Spleen (tissue), 11 donors: ENCODE data around the gene ATP6V0E1. TPM values are rescaled to one million over a fixed set of nuclear protein-coding genes. Genes with fewer than 3 reads are reported as not detected.
"Not testable (repeated sequence)": the region's sequence is repeated elsewhere in the genome, so short reads cannot be mapped to it uniquely, and the experiment has no call there.

Source experiments
- DNase-seq: peaks from one replicate; pipeline ENCODE4 v3.0.0-alpha.2; 2020
- H3K27ac ChIP-seq, 8 donors: fragments of 200-600 bp; sonication (generic) in 7 of 8; 1 replicate in 4 of 8; 2 replicates in 4 of 8; pipeline versions ENCODE4 v1.5.0 to v1.8.0; 2016 to 2021; ENCODE audit warnings: inconsistent platforms in 4 of 8, mild to moderate bottlenecking in 4 of 8, moderate library complexity in 1 of 8
- H3K27me3 ChIP-seq, 7 donors: fragments of 200-600 bp; sonication (generic) in 6 of 7; replicated peaks in 1 of 7; 1 replicate in 4 of 7; 2 replicates in 3 of 7; pipeline versions ENCODE4 v1.5.0 to v1.8.0; 2016 to 2021; ENCODE audit warnings: inconsistent platforms in 3 of 7, mild to moderate bottlenecking in 1 of 7
- H3K36me3 ChIP-seq, 6 donors: fragments of 200-600 bp; sonication (generic) in 5 of 6; 1 replicate in 4 of 6; 2 replicates in 2 of 6; pipeline versions ENCODE4 v1.5.0 to v1.8.0; 2016 to 2021; ENCODE audit warnings: inconsistent platforms in 2 of 6
- H3K4me1 ChIP-seq, 6 donors: fragments of 200-600 bp; sonication (generic) in 5 of 6; 1 replicate in 3 of 6; 2 replicates in 3 of 6; pipeline versions ENCODE4 v1.5.0 to v1.8.0; 2016 to 2021; ENCODE audit warnings: inconsistent platforms in 3 of 6
- H3K4me3 ChIP-seq, 8 donors: fragments of 200-600 bp; sonication (generic) in 7 of 8; 1 replicate in 4 of 8; 2 replicates in 4 of 8; pipeline versions ENCODE4 v1.5.0 to v1.8.0; 2016 to 2021; ENCODE audit warnings: inconsistent platforms in 4 of 8, mild to moderate bottlenecking in 4 of 8, moderate library complexity in 2 of 8
- H3K9me3 ChIP-seq, 8 donors: fragments of 200-600 bp; sonication (generic) in 7 of 8; 1 replicate in 4 of 8; 2 replicates in 4 of 8; pipeline versions ENCODE4 v1.5.0 to v1.8.0; 2016 to 2021; ENCODE audit warnings: inconsistent platforms in 4 of 8
- POLR2A ChIP-seq, 3 donors: fragments of 450-650 bp; IDR thresholded peaks; one replicate each; pipeline ENCODE4 v1.5.1; 2017; ENCODE audit warnings: antibody characterized with exemption in 3 of 3, mild to moderate bottlenecking in 1 of 3
- POLR2AphosphoS5 ChIP-seq, 3 donors: sonication (generic); formaldehyde crosslinking; IDR thresholded peaks; one replicate each; pipeline ENCODE4 v1.5.1; 2017; ENCODE audit warnings: antibody characterized with exemption in 3 of 3
- WGBS, 5 donors: extraction: QIAGEN DNeasy Blood & Tissue Kit in 3 of 5; methylation state at CpG; one replicate each; pipeline versions ENCODE4 v1.1.5 to v1.1.7; 2013 to 2018; 5-methylcytosine and 5-hydroxymethylcytosine counted together
- intact Hi-C: fragments of 100-400 bp; cut with DNase I; formaldehyde crosslinking; loops from one replicate; pipeline ENCODE4 v1.15.0; 2023; ENCODE audit warnings: low total_unique reads
- polyA plus RNA-seq, 3 donors: library from polyadenylated mRNA; stranded (reverse); fragments of 200-250 nt; gene quantifications; one replicate each; pipeline ENCODE4 v1.2.1, GENCODE V29; 2013
- small RNA-seq, 4 donors: library from RNA; depleted of rRNA; stranded (forward); fragments of <200 nt; gene quantifications; one replicate each; pipeline ENCODE3, GENCODE V24; 2016
- total RNA-seq, 7 donors: library from RNA; depleted of rRNA in 3 of 7; stranded (reverse); fragments of >200 nt in 3 of 7; fragmentation: NEBNext Ultra II Directional in 4 of 7; extraction: Animal tissue kit (Norgen Biotek cat#: 25700) in 4 of 7; gene quantifications; one replicate each; pipeline versions ENCODE4 v1.1.0 to v1.2.1, GENCODE V29; 2016 to 2021
- TF ChIP-seq, protein P1 (sequence below), 11 experiments: fragments of 200-600 bp in 7 of 11; fragments of 450-650 bp in 4 of 11; sonication (generic) in 4 of 11; IDR thresholded peaks in 8 of 11; conservative IDR thresholded peaks in 3 of 11; 1 replicate in 7 of 11; 2 replicates in 4 of 11; pipeline versions ENCODE4 v1.4.0 to v1.8.0; 2016 to 2021; ENCODE audit warnings: antibody characterized with exemption in 11 of 11, inconsistent platforms in 4 of 11, mild to moderate bottlenecking in 1 of 11
- donor health status: healthy with polysubstance abuse.
- donor health status: DM: no; HTN: no; CAD: no; lungs with moderate emphysema.
- donor health status: DM: no; HTN: no; CAD: no.
- donor health status: Bipolar disorder and iron deficiency.
- donor health status: healthy.
- donor health status: DM: no; HTN: no; CAD: no.
- donor health status: DM: yes; HTN: yes; CAD: no.

The ATP6V0E1 gene
- total and polyA plus RNA-seq, 10 donors, result 185 to 314 (median 212) TPM

DNA sequence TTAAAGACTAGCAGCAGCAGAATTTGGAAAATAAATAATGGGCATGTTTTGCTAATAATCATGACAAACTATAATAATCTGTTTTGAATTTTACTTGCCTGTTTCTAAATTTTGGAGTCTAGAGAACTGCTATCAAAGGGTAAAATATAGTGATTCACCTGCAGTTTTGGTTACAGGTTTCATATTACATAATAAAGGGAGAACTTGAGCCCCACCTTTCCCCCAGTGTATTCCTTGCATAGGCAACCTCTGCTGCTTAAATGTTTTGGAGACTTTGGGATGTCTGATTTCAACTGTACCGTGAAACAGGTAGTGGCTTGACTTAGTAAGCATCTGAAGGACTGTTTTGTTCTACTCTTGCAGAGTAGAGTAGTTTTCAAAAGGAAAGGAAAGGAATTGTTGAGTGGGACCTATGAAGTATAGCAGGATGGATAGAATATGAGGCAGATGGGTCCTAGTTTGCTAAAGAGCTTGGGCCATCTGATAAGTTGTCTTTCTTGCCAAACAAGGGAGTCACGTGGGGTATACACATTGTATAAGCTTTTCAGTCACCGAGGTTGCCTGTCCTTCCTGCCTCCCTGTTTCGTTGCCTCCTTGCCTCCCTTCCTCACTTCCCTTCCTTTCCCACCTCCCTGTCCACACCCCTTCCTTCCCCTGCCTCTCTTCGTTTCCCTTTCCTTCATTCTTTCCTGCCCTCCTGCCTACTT is 91.7 kb downstream of the ATP6V0E1 start:
- intact Hi-C loops, result no loop called here
- TF ChIP-seq POLR2AphosphoS5 (IDR thresholded peaks at IDR 0.05), result no peak
- H3K27me3 ChIP-seq, result no peaks in the 10 kb centered on the region
- H3K27ac ChIP-seq, result no peak overlapping the region
- no peak overlapping the region for H3K4me3 ChIP-seq
- no peak for DNase-seq
- H3K9me3 ChIP-seq, result peaks cover 0 to 8% (median 0%) of the 10 kb centered on the region in 8 donors
- 66 to 92% (median 79%) methylated on average over 5 of the region's 5 CpGs for WGBS, 5 donors
- peaks cover 0 to under 1% (median 0%) of the 10 kb centered on the region in 6 donors for H3K36me3 ChIP-seq
- H3K4me1 ChIP-seq, result peaks cover 0 to 95% (median 37%) of the 10 kb centered on the region in 6 donors

- 89 to 94% (median 93%) methylated on average over 5 of the region's 5 CpGs for WGBS, 5 donors
- no peak for DNase-seq
- TF ChIP-seq POLR2A (IDR thresholded peaks at IDR 0.05) (no peak), POLR2AphosphoS5 (IDR thresholded peaks at IDR 0.05) (no peak)
- TF ChIP-seq, protein P1, sequence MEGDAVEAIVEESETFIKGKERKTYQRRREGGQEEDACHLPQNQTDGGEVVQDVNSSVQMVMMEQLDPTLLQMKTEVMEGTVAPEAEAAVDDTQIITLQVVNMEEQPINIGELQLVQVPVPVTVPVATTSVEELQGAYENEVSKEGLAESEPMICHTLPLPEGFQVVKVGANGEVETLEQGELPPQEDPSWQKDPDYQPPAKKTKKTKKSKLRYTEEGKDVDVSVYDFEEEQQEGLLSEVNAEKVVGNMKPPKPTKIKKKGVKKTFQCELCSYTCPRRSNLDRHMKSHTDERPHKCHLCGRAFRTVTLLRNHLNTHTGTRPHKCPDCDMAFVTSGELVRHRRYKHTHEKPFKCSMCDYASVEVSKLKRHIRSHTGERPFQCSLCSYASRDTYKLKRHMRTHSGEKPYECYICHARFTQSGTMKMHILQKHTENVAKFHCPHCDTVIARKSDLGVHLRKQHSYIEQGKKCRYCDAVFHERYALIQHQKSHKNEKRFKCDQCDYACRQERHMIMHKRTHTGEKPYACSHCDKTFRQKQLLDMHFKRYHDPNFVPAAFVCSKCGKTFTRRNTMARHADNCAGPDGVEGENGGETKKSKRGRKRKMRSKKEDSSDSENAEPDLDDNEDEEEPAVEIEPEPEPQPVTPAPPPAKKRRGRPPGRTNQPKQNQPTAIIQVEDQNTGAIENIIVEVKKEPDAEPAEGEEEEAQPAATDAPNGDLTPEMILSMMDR (IDR thresholded peaks at IDR 0.05 in 8 of 11, conservative IDR thresholded peaks at IDR 0.05 in 3 of 11), result no peak
- Histone ChIP-seq H3K4me1 (peaks cover 0 to 94% (median 34%) of the 10 kb centered on the region in 6 donors), H3K27me3 (no peaks in the 10 kb centered on the region), H3K36me3 (peaks cover 0 to 8% (median 6%) of the 10 kb centered on the region in 6 donors), H3K27ac (no peak overlapping the region), H3K9me3 (peaks cover 0 to 8% (median 0%) of the 10 kb centered on the region in 8 donors), H3K4me3 (no peak overlapping the region)
- intact Hi-C loops, result no loop called here
Measured at GRCh38 chr5:173075970-173076369, 92.4 kb downstream of the ATP6V0E1 start.

- H3K4me3 ChIP-seq, intact Hi-C loops, H3K27ac ChIP-seq, H3K9me3 ChIP-seq, H3K27me3 ChIP-seq, DNase-seq: not testable (repeated sequence)
- Histone ChIP-seq H3K36me3 (peaks cover 0 to 13% (median 10%) of the 10 kb centered on the region in 6 donors), H3K4me1 (peaks cover 0 to 89% (median 31%) of the 10 kb centered on the region in 6 donors)
- WGBS, 5 donors, result 94 to 97% (median 95%) methylated on average over 4 of the region's 4 CpGs
Measured at GRCh38 chr5:173076471-173076870, 92.9 kb downstream of the ATP6V0E1 start.

- intact Hi-C loops, result no loop called here
- TF ChIP-seq POLR2A (IDR thresholded peaks at IDR 0.05), result no peak
- TF ChIP-seq POLR2AphosphoS5 (IDR thresholded peaks at IDR 0.05), result no peak
- TF ChIP-seq, protein P1 (IDR thresholded peaks at IDR 0.05 in 8 of 11, conservative IDR thresholded peaks at IDR 0.05 in 3 of 11), result no peak
- H3K4me1 ChIP-seq, result peaks cover 0 to 71% (median 22%) of the 10 kb centered on the region in 6 donors
- H3K9me3 ChIP-seq, result peaks cover 0 to 8% (median 0%) of the 10 kb centered on the region in 8 donors
- WGBS, 5 donors, result 80 to 88% (median 82%) methylated on average over 3 of the region's 3 CpGs
- H3K36me3 ChIP-seq, result peaks cover 0 to 36% (median 20%) of the 10 kb centered on the region in 6 donors
- no peak overlapping the region for H3K4me3 ChIP-seq
- no peaks in the 10 kb centered on the region for H3K27me3 ChIP-seq
- H3K27ac ChIP-seq, result no peak overlapping the region
- DNase-seq, result no peak
Measured at GRCh38 chr5:173078878-173079277, 95.3 kb downstream of the ATP6V0E1 start.

Small RNAs within 50 kb of the gene (small RNA-seq; reads per million reads assigned to genes)
- gene RF00019 (0 reads per million in 4 donors), gene SNORA74B (31.9 to 64.9 (median 40.0) reads per million in 4 donors)

Other genes starting within 250 kb of the ATP6V0E1 start
- 100 to 1,000 TPM; 197 to 818 (median 376) TPM for gene DUSP1, start 212.6 kb upstream of the ATP6V0E1 start, total RNA-seq
- 100 to 1,000 TPM in 1 of 3 donors, 10 to 100 TPM in 2; 46.0 to 116 (median 68.9) TPM for gene DUSP1, start 212.6 kb upstream of the ATP6V0E1 start, polyA plus RNA-seq
- gene ERGIC1, start 149.5 kb upstream of the ATP6V0E1 start, total RNA-seq, result 100 to 1,000 TPM in 6 of 7 donors, 10 to 100 TPM in 1; 96.6 to 166 (median 143) TPM
- 10 to 100 TPM; 36.9 to 84.6 (median 46.8) TPM for gene ERGIC1, start 149.5 kb upstream of the ATP6V0E1 start, polyA plus RNA-seq
- 10 to 100 TPM; 10.6 to 36.8 (median 16.9) TPM for gene RPL26L1, start 24.3 kb upstream of the ATP6V0E1 start, total RNA-seq
- gene RPL26L1, start 24.3 kb upstream of the ATP6V0E1 start, polyA plus RNA-seq, result 10 to 100 TPM; 31.0 to 56.4 (median 46.4) TPM
- 10 to 100 TPM; 44.7 to 85.9 (median 58.7) TPM for gene CREBRF, start 72.6 kb downstream of the ATP6V0E1 start, total RNA-seq
- gene CREBRF, start 72.6 kb downstream of the ATP6V0E1 start, polyA plus RNA-seq, result 1 to 10 TPM; 7.2 to 8.2 (median 7.3) TPM
- gene BNIP1, start 160.8 kb downstream of the ATP6V0E1 start, total RNA-seq, result 10 to 100 TPM in 3 of 7 donors, 1 to 10 TPM in 4; 6.0 to 12.3 (median 9.8) TPM
- gene BNIP1, start 160.8 kb downstream of the ATP6V0E1 start, polyA plus RNA-seq, result 10 to 100 TPM; 10.6 to 14.2 (median 11.3) TPM